ENCODE data around the gene ZPLD1. TPM values are rescaled to one million over a fixed set of nuclear protein-coding genes. Genes with fewer than 3 reads are reported as not detected.

Gene ZPLD1
- total and polyA plus RNA-seq, 11 donors: 0.07 to 0.16 (median 0.13) TPM; not detected in 7

DNA sequence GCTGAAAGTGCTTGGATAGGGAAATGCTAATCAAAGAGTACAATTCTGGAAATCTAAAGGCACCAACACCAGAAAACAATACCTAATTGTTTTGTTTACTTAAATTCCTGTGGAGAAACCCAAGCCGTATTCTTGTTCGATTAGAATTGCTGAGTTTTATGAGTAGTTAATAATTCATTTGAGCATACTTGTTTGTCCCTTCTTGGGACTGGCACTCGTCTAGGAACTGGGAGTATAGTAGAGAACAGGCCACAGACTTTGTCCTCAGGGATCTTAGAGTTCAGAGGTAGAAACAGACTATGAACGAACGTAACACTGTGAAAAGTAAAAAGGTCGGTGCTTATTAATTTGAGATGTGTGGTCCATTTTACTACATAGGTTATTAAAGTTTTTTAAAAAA, 39.4 kb downstream of the ZPLD1 start:
- WGBS, 4 donors: 83 to 86% (median 85%) methylated on average over 6 of the region's 6 CpGs
- intact Hi-C loops (cut with DNase I): no loop called here
- TF ChIP-seq, protein P1, sequence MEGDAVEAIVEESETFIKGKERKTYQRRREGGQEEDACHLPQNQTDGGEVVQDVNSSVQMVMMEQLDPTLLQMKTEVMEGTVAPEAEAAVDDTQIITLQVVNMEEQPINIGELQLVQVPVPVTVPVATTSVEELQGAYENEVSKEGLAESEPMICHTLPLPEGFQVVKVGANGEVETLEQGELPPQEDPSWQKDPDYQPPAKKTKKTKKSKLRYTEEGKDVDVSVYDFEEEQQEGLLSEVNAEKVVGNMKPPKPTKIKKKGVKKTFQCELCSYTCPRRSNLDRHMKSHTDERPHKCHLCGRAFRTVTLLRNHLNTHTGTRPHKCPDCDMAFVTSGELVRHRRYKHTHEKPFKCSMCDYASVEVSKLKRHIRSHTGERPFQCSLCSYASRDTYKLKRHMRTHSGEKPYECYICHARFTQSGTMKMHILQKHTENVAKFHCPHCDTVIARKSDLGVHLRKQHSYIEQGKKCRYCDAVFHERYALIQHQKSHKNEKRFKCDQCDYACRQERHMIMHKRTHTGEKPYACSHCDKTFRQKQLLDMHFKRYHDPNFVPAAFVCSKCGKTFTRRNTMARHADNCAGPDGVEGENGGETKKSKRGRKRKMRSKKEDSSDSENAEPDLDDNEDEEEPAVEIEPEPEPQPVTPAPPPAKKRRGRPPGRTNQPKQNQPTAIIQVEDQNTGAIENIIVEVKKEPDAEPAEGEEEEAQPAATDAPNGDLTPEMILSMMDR (IDR thresholded peaks at IDR 0.05): no peak
- TF ChIP-seq POLR2A (IDR thresholded peaks at IDR 0.05): no peak
- Histone ChIP-seq H3K27ac (no peak overlapping the region), H3K36me3 (no peaks in the 10 kb centered on the region), H3K4me1 (no peaks in the 10 kb centered on the region), H3K4me3 (no peak overlapping the region), H3K9me3 (no peaks in the 10 kb centered on the region), H3K27me3 (no peaks in the 10 kb centered on the region)
- no peak for DNase-seq
- ATAC-seq: no peak

DNA sequence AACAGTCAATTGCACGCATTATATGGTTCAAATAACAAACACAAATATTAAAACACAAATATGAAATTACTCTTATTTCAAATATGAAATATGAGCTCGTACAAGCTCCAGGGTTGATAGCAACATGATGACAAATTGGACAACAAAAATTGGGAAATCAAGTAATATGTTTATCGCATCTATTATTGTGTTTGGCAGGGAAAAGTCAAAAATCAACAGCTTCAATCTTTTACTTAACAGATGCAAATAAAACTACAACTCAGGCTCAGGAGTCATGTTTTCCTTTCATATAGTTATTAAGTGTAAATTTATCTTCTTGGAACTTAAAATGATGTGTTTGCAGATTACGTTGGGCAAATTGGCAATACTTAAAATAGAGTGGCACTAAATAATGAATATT, 41.4 kb downstream of the ZPLD1 start:
- H3K27ac ChIP-seq: no peak overlapping the region
- H3K4me1 ChIP-seq: no peaks in the 10 kb centered on the region
- no peaks in the 10 kb centered on the region for H3K36me3 ChIP-seq
- H3K9me3 ChIP-seq: no peaks in the 10 kb centered on the region
- WGBS, 4 donors: 75 to 84% (median 78%) methylated on average over 4 of the region's 4 CpGs
- TF ChIP-seq, protein P1 (IDR thresholded peaks at IDR 0.05): no peak
- TF ChIP-seq POLR2A (IDR thresholded peaks at IDR 0.05): no peak
- intact Hi-C loops (cut with DNase I): no loop called here
- no peak overlapping the region for H3K4me3 ChIP-seq
- ATAC-seq: no peak
- H3K27me3 ChIP-seq: no peaks in the 10 kb centered on the region
- DNase-seq: no peak

GRCh38 chr3:102478160-102478559, 43.3 kb downstream of the ZPLD1 start:
- TF ChIP-seq, protein P1 (IDR thresholded peaks at IDR 0.05): no peak
- TF ChIP-seq POLR2A (IDR thresholded peaks at IDR 0.05): no peak
- H3K4me1 ChIP-seq: no peaks in the 10 kb centered on the region
- no peak overlapping the region for H3K4me3 ChIP-seq
- no peaks in the 10 kb centered on the region for H3K27me3 ChIP-seq
- intact Hi-C loops (cut with DNase I): no loop called here
- no peak for DNase-seq
- no peaks in the 10 kb centered on the region for H3K36me3 ChIP-seq
- no peak for ATAC-seq
- 68 to 86% (median 76%) methylated on average over 1 of the region's 1 CpG for WGBS, 4 donors
- H3K9me3 ChIP-seq: no peaks in the 10 kb centered on the region
- H3K27ac ChIP-seq: no peak overlapping the region

GRCh38 chr3:102480139-102480538, 45.3 kb downstream of the ZPLD1 start:
- Histone ChIP-seq H3K27ac (no peak overlapping the region), H3K4me3 (no peak overlapping the region), H3K9me3 (no peaks in the 10 kb centered on the region), H3K36me3 (no peaks in the 10 kb centered on the region), H3K27me3 (no peaks in the 10 kb centered on the region), H3K4me1 (no peaks in the 10 kb centered on the region)
- ATAC-seq (no peak), DNase-seq (no peak)
- TF ChIP-seq, protein P1 (IDR thresholded peaks at IDR 0.05): no peak
- no peak for TF ChIP-seq POLR2A (IDR thresholded peaks at IDR 0.05)
- 23 to 42% (median 33%) methylated on average over 2 of the region's 2 CpGs for WGBS, 4 donors
- intact Hi-C loops (cut with DNase I): no loop called here

Measured in heart left ventricle (tissue), 16 donors.